ENCODE data around the gene QRICH1. TPM values are rescaled to one million over a fixed set of nuclear protein-coding genes. Genes with fewer than 3 reads are reported as not detected.

QRICH1 gene
- 100 to 1,000 TPM; 280 to 287 TPM for total RNA-seq
- polyA plus RNA-seq (ENCODE audit: insufficient read depth, low read depth, low replicate concordance) = 126 TPM
- long read RNA-seq, donor 1, partial matches to known transcripts = 17 of 23 reads
- long read RNA-seq, donor 1, other reads (novel, unspliced or antisense) = 0 of 23 reads
- long read RNA-seq, donor 2, partial matches to known transcripts = 17 of 18 reads
- long read RNA-seq, donor 2, other reads (novel, unspliced or antisense) = 0 of 18 reads

GRCh38 chr3:49093853-49094767 lies at the start of gene QRICH1:
Gene QRICH1, minus strand, starts transcription at chr3:49094071. Its CDS starts 17,054 bp downstream, at chr3:49077017.
- intact Hi-C loops (cut with DNase I; ENCODE audit: low total_unique reads) = loop anchor here (10.0 kb wide), 1 partner anchor 69 kb away; the partner anchor contains the start of genes IMPDH2 and NDUFAF3
- Histone ChIP-seq H3K36me3 (ENCODE audit: low read depth, missing control alignments) (no peaks in the 10 kb centered on the region), H3K4me1 (peaks cover 24% of the 10 kb centered on the region), H3K9me3 (no peaks in the 10 kb centered on the region), H3K27me3 (no peaks in the 10 kb centered on the region), H3K27ac (peak within 1 kb of the TSS; percentile 98), H3K4me3 (peak within 1 kb of the TSS; percentile 99 to 100)
- TF ChIP-seq CTCF (IDR thresholded peaks at IDR 0.05) (peak in 2 of 3 experiments; percentile 49 to 50), POLR2A (IDR thresholded peaks at IDR 0.05) (peak; percentile 36)
- DNase-seq = peak; percentile 97
- 0 to 3% methylated on average over 8 to 63 of the region's 65 CpGs for WGBS, 2 donors

GRCh38 chr3:49140080-49140479 lies 46.2 kb upstream of the QRICH1 start:
- H3K27me3 ChIP-seq = no peaks in the 10 kb centered on the region

GRCh38 chr3:49135499-49135898 lies 41.6 kb upstream of the QRICH1 start:
- 81 to 90% methylated on average over 4 of the region's 4 CpGs for WGBS, 2 donors
- no peak overlapping the region for H3K27ac ChIP-seq
- TF ChIP-seq CTCF (IDR thresholded peaks at IDR 0.05) = no peak
- TF ChIP-seq POLR2A (IDR thresholded peaks at IDR 0.05) = no peak

More at GRCh38 chr3:49140080-49140479, 46.2 kb upstream of the QRICH1 start:
- Histone ChIP-seq H3K36me3 (ENCODE audit: low read depth, missing control alignments) (no peaks in the 10 kb centered on the region), H3K4me1 (peaks cover under 1% of the 10 kb centered on the region), H3K4me3 (no peak overlapping the region), H3K27ac (no peak overlapping the region), H3K9me3 (no peaks in the 10 kb centered on the region)
- no peak for DNase-seq
- no peak for TF ChIP-seq POLR2A (IDR thresholded peaks at IDR 0.05)
- no peak for TF ChIP-seq CTCF (IDR thresholded peaks at IDR 0.05)
- intact Hi-C loops (cut with DNase I; ENCODE audit: low total_unique reads) = no loop called here
- 63 to 67% methylated on average over 3 of the region's 3 CpGs for WGBS, 2 donors

GRCh38 chr3:49134471-49135265 lies 40.8 kb upstream of the QRICH1 start:
- Histone ChIP-seq H3K4me3 (no peak overlapping the region), H3K9me3 (no peaks in the 10 kb centered on the region), H3K27me3 (no peaks in the 10 kb centered on the region), H3K27ac (no peak overlapping the region), H3K4me1 (peaks cover 30% of the 10 kb centered on the region), H3K36me3 (ENCODE audit: low read depth, missing control alignments) (no peaks in the 10 kb centered on the region)
- 43 to 48% methylated on average over 3 of the region's 3 CpGs for WGBS, 2 donors
- no peak for DNase-seq
- intact Hi-C loops (cut with DNase I; ENCODE audit: low total_unique reads) = no loop called here
- no peak for TF ChIP-seq POLR2A (IDR thresholded peaks at IDR 0.05)
- TF ChIP-seq CTCF (IDR thresholded peaks at IDR 0.05) = no peak

More at GRCh38 chr3:49135499-49135898, 41.6 kb upstream of the QRICH1 start:
- DNase-seq = no peak
- Histone ChIP-seq H3K4me3 (no peak overlapping the region), H3K36me3 (ENCODE audit: low read depth, missing control alignments) (no peaks in the 10 kb centered on the region), H3K27me3 (no peaks in the 10 kb centered on the region), H3K9me3 (no peaks in the 10 kb centered on the region), H3K4me1 (peaks cover 30% of the 10 kb centered on the region)
- intact Hi-C loops (cut with DNase I; ENCODE audit: low total_unique reads) = no loop called here

Data from testis (tissue), 5 donors.